ENCODE measurements around the gene PCDHGB6.
"Not testable (repeated sequence)": the region's sequence is repeated elsewhere in the genome, so short reads cannot be mapped to it uniquely, and the experiment has no call there.

GRCh38 chr5:141417494-141418172, 9.8 kb downstream of the PCDHGB6 start, which contains the start of gene PCDHGB7:
- TF ChIP-seq POLR2A (IDR thresholded peaks at IDR 0.05) = not testable (repeated sequence)
- peak; percentile 74 to 89 (median 79) for TF ChIP-seq CTCF (IDR thresholded peaks at IDR 0.05 in 4 of 5, conservative IDR thresholded peaks at IDR 0.05 in 1 of 5)
